Measurements from ENCODE around the gene LGALSL. TPM values are rescaled to one million over a fixed set of nuclear protein-coding genes. Genes with fewer than 3 reads are reported as not detected.
A peak's percentile ranks its signal among the peaks of the same experiment; 100 is the strongest.

The LGALSL gene
- polyA plus RNA-seq, 10 donors, result 21.3 to 27.4 (median 24.2) TPM

- no peak for DNase-seq
Measured at GRCh38 chr2:64492821-64493220, 38.9 kb downstream of the LGALSL start.

- DNase-seq, result no peak
Measured at GRCh38 chr2:64493788-64494187, 39.8 kb downstream of the LGALSL start.

DNA sequence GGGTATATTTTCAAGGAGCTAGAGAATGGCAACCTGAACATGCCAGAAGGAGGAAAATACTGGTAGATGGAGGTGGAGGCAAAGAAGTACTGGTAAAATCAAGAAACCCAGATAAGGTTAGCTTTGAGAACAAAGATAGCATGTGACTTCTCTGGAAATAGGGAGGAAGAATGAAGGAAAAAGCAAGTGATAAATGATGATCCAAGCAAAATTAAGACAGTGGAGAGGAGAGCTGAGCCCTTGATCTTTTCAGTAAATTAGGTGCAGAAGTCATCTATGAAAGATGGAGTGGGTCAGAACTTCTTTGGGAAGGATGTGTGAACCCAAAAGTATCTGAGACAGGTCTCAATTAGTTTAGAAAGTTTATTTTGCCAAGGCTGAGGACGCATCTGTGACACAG lies 44.5 kb downstream of the LGALSL start:
- DNase-seq, result no peak

- no peak for DNase-seq
Measured at GRCh38 chr2:64500549-64500948, 46.6 kb downstream of the LGALSL start.

DNA sequence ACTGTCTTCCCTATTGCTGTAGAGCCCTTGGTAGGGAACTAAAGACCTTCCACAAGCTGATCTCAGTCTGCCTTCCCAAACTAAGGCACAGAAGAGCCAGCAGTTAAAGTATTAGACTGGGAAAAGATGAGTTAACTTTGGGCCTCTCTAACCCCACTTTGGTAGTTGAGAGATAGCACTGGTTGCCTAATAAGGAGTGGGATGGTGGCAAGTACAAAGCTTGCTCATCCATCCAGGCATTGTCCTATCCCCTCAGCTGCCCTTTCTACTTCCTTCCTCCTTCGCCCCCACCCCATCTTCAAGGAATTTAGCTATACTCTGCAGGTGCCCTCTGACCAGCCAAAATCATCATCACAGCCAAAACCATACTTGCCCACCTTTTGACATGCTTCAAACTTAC lies 48.0 kb downstream of the LGALSL start:
- no peak for DNase-seq

DNA sequence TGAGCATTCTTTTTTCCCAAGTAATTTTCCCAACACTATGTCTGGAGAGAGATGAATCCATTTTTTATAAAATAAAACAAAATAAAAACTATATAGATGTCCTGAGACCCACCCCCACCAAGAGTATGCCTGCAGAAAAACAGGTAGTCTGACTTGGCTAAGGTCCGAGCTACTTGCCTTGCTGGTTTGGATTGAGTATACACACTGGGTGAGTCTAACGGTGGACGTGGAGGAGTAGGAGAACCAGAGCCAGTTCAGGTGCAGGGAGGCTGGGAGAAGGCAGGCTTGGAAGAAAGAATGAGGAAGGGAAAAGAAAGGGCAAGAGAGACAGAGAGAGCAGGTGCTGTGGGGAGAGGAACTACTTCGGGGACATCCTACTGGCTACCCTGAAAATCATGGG lies 48.9 kb downstream of the LGALSL start:
- no peak for DNase-seq

- no peak for DNase-seq
Measured at GRCh38 chr2:64504774-64505720, 51.1 kb downstream of the LGALSL start.

- peak in 1 of 3 donors; percentile 48 for DNase-seq
Measured at GRCh38 chr2:64506686-64507085, 52.7 kb downstream of the LGALSL start.

Other genes starting within 250 kb of the LGALSL start
- 10 to 100 TPM; 15.3 to 25.4 (median 20.8) TPM for gene AFTPH, start 70.2 kb downstream of the LGALSL start, polyA plus RNA-seq (ENCODE audit: insufficient read length in 10 of 10)
- 10 to 100 TPM; 21.9 to 34.0 (median 25.0) TPM for gene SERTAD2, start 199.8 kb downstream of the LGALSL start, polyA plus RNA-seq (ENCODE audit: insufficient read length in 10 of 10)